ENCODE results near the gene SPATA22. TPM values are rescaled to one million over a fixed set of nuclear protein-coding genes. Genes with fewer than 3 reads are reported as not detected.

SPATA22 gene
- total and polyA plus RNA-seq, 2 experiments from 2014 or later, result not detected

GRCh38 chr17:3433215-3433614 is 38.4 kb downstream of the SPATA22 start (continued):
- 0 out of 2 replicates have a peak, but pooled peaks have one; percentile 46 for TF ChIP-seq ZNF462 (CRISPR knock-in tag; IDR thresholded peaks at IDR 0.05)

GRCh38 chr17:3418222-3418621 is 53.4 kb downstream of the SPATA22 start:
- Histone ChIP-seq H3K4me3 (no peak overlapping the region), H3K9me2 (ENCODE audit: insufficient read depth) (peaks cover 17% of the 10 kb centered on the region), H3K27me3 (ENCODE audit: insufficient read depth) (no peaks in the 10 kb centered on the region), H3K79me2 (replicated peaks; ENCODE audit: insufficient read depth) (no peaks in the 10 kb centered on the region), H3K4me2 (no peak overlapping the region), H2AFZ (no peak overlapping the region), H3F3A (replicated peaks; ENCODE audit: low read depth) (no peaks in the 10 kb centered on the region), H3K4me1 (ENCODE audit: insufficient read depth) (no peaks in the 10 kb centered on the region), H4K20me1 (replicated peaks; ENCODE audit: insufficient read depth) (no peaks in the 10 kb centered on the region), H3K36me3 (ENCODE audit: insufficient read depth) (no peaks in the 10 kb centered on the region), H3K27ac (ENCODE audit: low read depth) (no peak overlapping the region)
- DNase-seq (ENCODE audit: low spot score) (no peak), ATAC-seq (no peak)
- no peak for TF ChIP-seq ETS1 (IDR thresholded peaks at IDR 0.05)
- TF ChIP-seq REST (IDR thresholded peaks at IDR 0.05; ENCODE audit: unreplicated experiment), result no peak
- no peak for TF ChIP-seq CTCF (conservative IDR thresholded peaks at IDR 0.05; ENCODE audit: low read depth in 2 of 2)
- no peak for TF ChIP-seq STAT1 (IDR thresholded peaks at IDR 0.05; ENCODE audit: unreplicated experiment)
- TF ChIP-seq CREB1 (CRISPR knock-in tag; IDR thresholded peaks at IDR 0.05; ENCODE audit: low read depth), result no peak
- no peak for TF ChIP-seq ZNF331 (CRISPR knock-in tag; IDR thresholded peaks at IDR 0.05; ENCODE audit: low read depth)
- TF ChIP-seq JUNB (IDR thresholded peaks at IDR 0.05; ENCODE audit: unreplicated experiment), result no peak
- no peak for TF ChIP-seq ZNF114 (CRISPR knock-in tag; IDR thresholded peaks at IDR 0.05)
- no peak for TF ChIP-seq NANOG (IDR thresholded peaks at IDR 0.05; ENCODE audit: borderline replicate concordance)
- TF ChIP-seq EZH2 (IDR thresholded peaks at IDR 0.05; ENCODE audit: low read depth, unreplicated experiment), result no peak
- no peak for TF ChIP-seq POLR2AphosphoS5 (IDR thresholded peaks at IDR 0.05; ENCODE audit: low read depth)
- peaks cover 1% of the 10 kb centered on the region for H3K27me3 Mint-ChIP-seq (ENCODE audit: insufficient read depth, low read depth, poor library complexity)
- no peak overlapping the region for H3K4me3 Mint-ChIP-seq
- H3K4me1 Mint-ChIP-seq, result no peaks in the 10 kb centered on the region
- peaks cover 29% of the 10 kb centered on the region for H3K9me3 Mint-ChIP-seq
- peaks cover 2% of the 10 kb centered on the region; the same call in 1 of the 3 replicates for H3K36me3 Mint-ChIP-seq (ENCODE audit: low read depth)
- no peak overlapping the region for H3K27ac Mint-ChIP-seq

Measured in GM23338 (cell line).